Breast epithelium (tissue), 3 donors: ENCODE results near the gene SPACA7.

Experiments
- CTCF ChIP-seq, 3 donors: fragments of 450-650 bp; IDR thresholded peaks; one replicate each; pipeline ENCODE4 v1.5.1; 2016 to 2017; ENCODE audit warnings: antibody characterized with exemption in 3 of 3, mild to moderate bottlenecking in 3 of 3, moderate library complexity in 3 of 3
- POLR2AphosphoS5 ChIP-seq, 3 donors: sonication (generic); formaldehyde crosslinking; IDR thresholded peaks; one replicate each; pipeline ENCODE4 v1.6.1; 2017; ENCODE audit warnings: antibody characterized with exemption in 3 of 3

GRCh38 chr13:112450118-112450903 is 74.2 kb downstream of the SPACA7 start:
- no peak for TF ChIP-seq CTCF (IDR thresholded peaks at IDR 0.05)
- no peak for TF ChIP-seq POLR2AphosphoS5 (IDR thresholded peaks at IDR 0.05)
